Measurements from ENCODE around the gene TNIP1.

GRCh38 chr5:151001436-151001835 is 79.4 kb downstream of the TNIP1 start:
- TF ChIP-seq POLR2A (IDR thresholded peaks at IDR 0.05): no peak
- TF ChIP-seq CTCF (IDR thresholded peaks at IDR 0.05 in 8 of 11, conservative IDR thresholded peaks at IDR 0.05 in 3 of 11): no peak
- no peak for TF ChIP-seq POLR2AphosphoS5 (IDR thresholded peaks at IDR 0.05)

Data from spleen (tissue), 7 donors.